NCI-H1930 (cell line): Measurements from ENCODE around the gene RHNO1.

Experiments used
- DNase-seq, 2 experiments: peaks; one replicate each; lab custom pipeline; 2025; lab: John Stamatoyannopoulos, UW

RHNO1 gene

GRCh38 chr12:2877047-2877952, at the start of gene RHNO1, which contains the start of gene FOXM1:
Gene RHNO1, plus strand, starts transcription at chr12:2877223. Its CDS starts 8,144 bp downstream, at chr12:2885367.
Gene FOXM1, minus strand, starts transcription at chr12:2877174. Its CDS starts 2,696 bp downstream, at chr12:2874478.
- peak; percentile 75 to 91 for DNase-seq

- DNase-seq = no peak
Observed at GRCh38 chr12:2829275-2829674, 47.7 kb upstream of the RHNO1 start.

GRCh38 chr12:2832550-2833127, 44.4 kb upstream of the RHNO1 start:
- no peak for DNase-seq

GRCh38 chr12:2833327-2833726, 43.7 kb upstream of the RHNO1 start:
- DNase-seq = no peak

DNA sequence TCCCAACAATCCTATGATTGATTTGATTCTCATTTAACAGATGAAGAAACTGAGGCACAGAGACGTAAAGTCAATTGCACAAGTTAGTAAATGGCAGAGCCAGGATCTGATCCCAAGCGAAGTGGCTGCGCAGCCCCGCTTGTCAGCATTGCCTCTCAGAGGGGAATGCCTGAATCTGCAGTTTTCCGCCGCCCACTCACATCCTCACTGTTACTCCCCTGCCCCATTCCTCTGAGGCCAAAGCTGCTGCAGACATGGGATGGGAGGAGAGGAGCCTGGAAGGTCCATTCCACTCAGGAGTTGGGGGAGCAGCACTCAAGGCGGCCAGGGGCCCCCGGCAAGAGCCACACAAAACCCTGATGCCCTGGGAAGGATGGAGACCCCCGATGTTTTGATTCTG, 43.2 kb upstream of the RHNO1 start:
- DNase-seq = no peak

DNA sequence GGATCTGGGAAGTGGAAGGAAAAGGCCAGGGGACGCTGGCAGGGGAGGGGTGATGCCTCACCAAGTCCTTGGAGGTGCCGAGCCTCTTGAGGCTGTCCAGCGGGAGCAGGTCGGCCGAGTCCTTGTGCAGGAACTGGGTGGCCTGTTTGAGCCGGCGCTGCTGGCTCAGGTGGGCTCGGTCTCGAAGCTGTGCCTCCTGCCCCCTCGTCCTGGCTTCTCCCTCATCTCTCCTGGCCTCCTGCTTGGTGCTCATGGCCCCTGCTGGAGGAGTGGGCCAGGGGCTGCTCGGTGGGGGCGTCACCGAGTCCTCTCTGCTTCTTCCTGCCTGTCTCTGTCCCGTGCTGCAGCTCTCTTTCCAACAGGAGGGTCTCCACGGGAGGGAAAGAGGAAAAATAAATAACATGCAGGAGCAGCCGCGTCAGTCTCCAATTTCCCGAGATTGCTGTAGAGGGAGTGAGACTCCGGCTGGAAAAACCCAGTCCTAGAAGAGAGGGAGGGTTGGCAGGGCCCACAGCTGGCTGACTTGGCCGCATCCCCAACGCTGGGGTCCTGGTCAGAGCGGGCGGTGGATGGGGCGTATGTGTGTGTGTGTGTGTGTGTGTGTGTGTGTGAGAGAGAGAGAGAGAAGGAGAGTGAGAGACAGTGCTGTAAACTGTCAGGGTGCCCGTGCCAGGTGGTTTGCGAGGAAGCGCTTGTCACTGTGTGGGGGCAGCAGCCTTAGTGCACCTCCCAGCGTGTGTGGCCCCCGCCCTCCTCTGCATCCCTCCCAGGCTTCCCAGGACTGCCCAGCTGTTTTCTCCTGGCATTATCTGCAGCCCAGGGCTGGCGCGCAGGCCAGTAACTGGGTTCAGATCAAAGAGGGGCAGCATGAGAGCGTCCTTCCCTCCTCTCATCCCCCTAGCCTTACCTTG, 42.2 kb upstream of the RHNO1 start, which contains the start of gene NRIP2:
Gene NRIP2, minus strand, starts transcription at position 455 of the 911 bp plus-strand sequence. Its CDS starts 52 bp downstream, at position 403.
- DNase-seq = no peak

GRCh38 chr12:2835691-2836403, 41.2 kb upstream of the RHNO1 start:
- DNase-seq = no peak

DNA sequence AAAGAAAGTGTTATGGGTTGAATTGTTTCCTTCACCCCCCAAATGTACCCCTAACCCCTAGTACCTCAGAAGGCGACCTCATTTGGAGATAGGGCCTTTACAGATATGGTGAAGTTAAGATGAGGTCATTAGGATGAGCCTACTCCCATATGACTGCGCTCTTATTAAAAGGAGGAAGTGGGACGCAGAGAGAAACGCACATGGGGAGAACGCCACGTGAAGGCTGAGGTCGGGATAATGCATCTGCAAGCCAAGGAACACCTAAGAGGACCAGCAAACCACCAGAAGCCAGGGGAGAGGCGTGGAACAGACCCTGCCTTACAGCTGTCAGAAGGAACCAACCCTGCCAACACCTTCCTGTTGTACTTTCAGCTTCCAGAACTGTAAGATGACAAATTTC, 40.4 kb upstream of the RHNO1 start:
- no peak for DNase-seq

DNA sequence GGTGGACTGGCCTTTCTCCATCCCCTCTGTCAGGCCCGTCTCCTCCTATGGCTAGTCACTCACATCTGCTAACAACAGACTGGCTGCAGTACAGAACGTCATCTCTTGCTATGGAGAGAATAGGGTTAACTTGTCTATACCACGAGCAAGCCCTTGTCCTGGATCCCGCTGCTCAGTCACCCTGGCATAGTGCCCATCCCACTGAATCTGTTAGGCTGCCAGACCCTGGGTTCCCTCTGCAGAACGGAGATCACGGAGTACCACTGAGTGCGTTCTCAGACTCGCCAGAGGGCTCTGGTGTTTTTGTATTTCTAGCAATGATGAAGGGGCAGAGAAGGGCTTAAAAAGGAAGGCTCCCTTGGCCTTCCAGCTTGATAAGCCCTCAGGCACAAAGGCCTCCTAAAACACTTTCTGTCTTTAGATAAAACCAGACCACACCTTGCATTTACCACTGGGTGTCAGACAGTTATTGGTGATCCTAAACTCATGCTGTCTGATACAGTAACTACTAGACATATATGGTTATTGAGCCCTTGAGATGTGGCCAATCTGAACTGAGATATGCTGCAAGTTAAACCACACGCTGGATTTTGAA, 35.9 kb upstream of the RHNO1 start:
- no peak for DNase-seq

- no peak for DNase-seq
Observed at GRCh38 chr12:2842948-2843347, 34.1 kb upstream of the RHNO1 start.

- no peak for DNase-seq
Observed at GRCh38 chr12:2844786-2845185, 32.2 kb upstream of the RHNO1 start.

DNA sequence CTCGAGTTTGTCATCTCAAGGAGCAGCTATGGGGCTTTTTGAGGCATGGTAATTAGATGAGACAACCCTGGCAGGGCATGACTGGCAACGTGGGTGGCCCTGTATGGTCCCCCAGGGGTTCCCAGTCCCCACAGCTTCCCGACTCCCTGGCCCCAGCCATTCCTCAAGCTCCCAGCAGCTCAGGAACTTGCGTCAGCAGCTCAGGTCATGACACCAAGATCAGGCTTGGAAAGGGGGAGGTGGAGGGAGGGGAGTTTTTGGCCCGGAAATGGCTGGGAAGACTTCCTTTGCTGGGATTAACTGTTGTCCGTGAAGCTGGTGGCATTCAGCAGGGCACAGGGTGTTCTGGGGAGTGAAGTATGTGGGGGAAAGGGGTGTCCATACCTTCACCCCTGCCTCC, 31.7 kb upstream of the RHNO1 start:
- no peak for DNase-seq

- DNase-seq = no peak
Observed at GRCh38 chr12:2851931-2852330, 25.1 kb upstream of the RHNO1 start.

- peak; percentile 37 to 46 for DNase-seq
Observed at GRCh38 chr12:2853626-2854025, 23.4 kb upstream of the RHNO1 start.

DNA sequence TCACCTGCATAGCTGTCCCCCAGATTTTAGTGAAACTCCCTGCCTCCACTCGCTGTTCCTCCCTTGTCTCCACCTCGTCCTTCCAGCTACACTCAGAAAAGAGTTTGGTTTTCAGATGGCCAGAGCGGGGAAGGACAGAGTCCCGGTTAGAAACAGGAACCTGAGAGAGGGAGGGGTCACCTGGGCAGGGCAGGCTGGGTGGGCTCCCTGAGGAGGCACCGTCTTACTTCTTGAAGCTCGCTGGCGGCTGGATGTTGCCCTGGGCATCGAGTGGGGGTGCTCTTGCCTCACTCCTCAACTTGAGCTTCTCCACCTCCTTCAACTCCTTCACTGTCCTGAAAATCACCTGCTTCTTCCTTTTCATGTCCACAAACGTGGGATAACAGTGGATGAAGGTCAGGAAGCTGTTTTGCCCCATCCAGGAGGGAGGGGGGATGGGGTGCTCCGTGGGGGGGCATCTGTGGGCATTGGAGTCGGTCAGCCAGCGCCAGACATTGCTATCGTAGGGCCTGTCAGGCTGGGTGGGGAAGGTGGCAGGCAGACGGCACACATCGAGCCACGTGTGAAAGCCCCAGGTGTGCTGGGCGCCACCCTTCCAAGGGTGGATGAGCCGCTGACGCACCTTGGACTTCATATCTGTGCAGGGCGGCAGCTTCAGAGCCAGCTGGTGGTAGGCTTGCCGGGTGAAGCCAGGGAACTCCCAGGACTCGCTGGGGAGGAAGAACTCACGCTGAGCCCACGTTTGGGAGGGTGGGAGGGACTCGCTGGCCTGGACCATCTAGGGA, 22.2 kb upstream of the RHNO1 start:
- DNase-seq = no peak

GRCh38 chr12:2855546-2855945, 21.5 kb upstream of the RHNO1 start:
- no peak for DNase-seq

GRCh38 chr12:2856051-2856450, 21.0 kb upstream of the RHNO1 start:
- no peak for DNase-seq

GRCh38 chr12:2857021-2857431, 20.0 kb upstream of the RHNO1 start, which contains the start of gene TEX52:
Gene TEX52, minus strand, starts transcription at chr12:2857039. Its CDS starts 13 bp downstream, at chr12:2857026.
- no peak for DNase-seq

GRCh38 chr12:2857576-2857975, 19.4 kb upstream of the RHNO1 start:
- no peak for DNase-seq

GRCh38 chr12:2858334-2858733, 18.7 kb upstream of the RHNO1 start:
- no peak for DNase-seq
